HG03439 (cell line): ENCODE measurements around the gene ESPN.
"Not testable (repeated sequence)": the region's sequence is repeated elsewhere in the genome, so short reads cannot be mapped to it uniquely, and the experiment has no call there.

Source experiments
- ATAC-seq: cut with Tn5 transposase; IDR thresholded peaks from one replicate; pipeline ENCODE4 v1.9.1; 2021; ENCODE audit warnings: mild to moderate bottlenecking, moderate library complexity; ENCODE audit not compliant: unreplicated experiment

Gene ESPN

GRCh38 chr1:6427441-6428390 lies 3.1 kb downstream of the ESPN start:
- ATAC-seq: no peak

DNA sequence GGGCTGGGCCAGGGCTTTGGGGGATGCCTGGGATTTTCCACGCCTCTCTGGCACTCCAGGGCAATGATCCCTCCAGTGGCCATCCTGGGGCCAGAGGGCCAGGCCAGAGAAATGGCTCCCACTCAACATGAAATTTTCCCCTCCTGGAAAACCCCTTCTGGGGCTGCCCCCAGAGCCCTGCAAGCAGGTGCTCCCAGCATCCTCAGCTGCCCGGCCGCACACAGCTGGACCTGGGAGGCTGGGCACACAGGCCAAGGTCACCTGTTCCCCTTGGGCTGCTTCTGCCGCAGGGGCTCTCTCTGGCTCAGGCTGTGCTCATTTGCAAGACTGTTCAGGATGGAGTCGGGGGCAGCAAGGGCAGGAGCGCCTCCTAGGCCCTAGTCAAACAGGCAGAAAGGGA lies 3.9 kb downstream of the ESPN start:
- not testable (repeated sequence) for ATAC-seq

DNA sequence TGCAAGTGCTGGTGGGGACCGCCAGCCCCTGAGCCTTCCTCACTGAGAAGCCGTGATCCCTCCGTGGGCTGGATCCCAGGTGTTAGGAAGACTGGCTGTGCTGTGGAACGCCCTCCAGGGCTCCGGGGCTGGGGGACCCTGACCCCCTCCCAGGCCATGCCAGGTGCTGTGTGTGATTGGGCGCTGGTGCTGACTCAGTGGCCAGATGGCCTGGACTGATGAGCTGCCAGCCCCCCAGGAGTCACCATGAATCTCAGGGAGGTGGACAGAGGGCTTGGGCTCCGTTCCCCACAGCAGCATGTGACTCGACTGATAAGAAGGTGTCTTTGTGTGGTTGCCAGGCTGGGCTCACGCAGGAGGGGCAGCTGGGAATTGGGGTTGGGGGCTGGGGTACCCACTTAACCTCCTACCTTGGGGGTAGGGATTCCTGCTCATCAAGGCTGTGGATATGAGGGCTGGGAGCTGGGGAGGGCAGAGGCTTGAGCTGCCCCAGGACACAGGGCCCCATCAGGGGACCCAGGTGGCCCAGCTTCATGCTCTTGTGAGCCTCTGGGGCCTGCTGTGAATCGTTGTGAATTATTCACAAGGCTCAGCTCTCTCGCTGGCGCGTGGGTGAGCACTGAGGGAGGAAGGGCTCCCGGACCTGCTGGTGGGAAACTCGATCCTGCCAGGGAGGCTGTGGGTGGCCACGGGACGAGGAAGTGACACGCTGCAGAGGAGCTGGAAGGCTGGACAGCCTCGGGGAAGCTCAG lies 5.3 kb downstream of the ESPN start:
- ATAC-seq: not testable (repeated sequence)

- ATAC-seq: not testable (repeated sequence)
These were observed 7.3 kb downstream of the ESPN start for GRCh38 chr1:6431645-6432579.

GRCh38 chr1:6434186-6434585 lies 9.6 kb downstream of the ESPN start:
- ATAC-seq: no peak

DNA sequence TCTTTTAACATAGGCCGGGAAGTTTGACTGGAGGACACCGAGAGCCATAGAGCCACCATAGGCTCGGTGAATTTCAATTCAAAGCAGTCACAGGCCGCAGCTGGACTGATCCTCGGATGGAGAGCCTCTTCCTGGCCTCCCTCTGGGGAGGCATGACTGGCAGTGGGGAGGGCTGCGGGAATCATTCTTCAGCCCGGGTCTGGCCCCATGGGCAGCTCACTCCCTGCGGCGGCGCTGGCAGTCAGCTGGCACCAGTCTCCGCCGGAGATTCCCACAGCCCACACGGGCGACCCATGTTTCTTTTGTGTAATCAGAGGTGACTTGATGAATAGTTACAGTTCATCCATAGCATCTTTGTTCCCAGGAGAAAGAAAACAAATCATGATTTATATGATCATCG lies 10.6 kb downstream of the ESPN start:
- no peak for ATAC-seq

DNA sequence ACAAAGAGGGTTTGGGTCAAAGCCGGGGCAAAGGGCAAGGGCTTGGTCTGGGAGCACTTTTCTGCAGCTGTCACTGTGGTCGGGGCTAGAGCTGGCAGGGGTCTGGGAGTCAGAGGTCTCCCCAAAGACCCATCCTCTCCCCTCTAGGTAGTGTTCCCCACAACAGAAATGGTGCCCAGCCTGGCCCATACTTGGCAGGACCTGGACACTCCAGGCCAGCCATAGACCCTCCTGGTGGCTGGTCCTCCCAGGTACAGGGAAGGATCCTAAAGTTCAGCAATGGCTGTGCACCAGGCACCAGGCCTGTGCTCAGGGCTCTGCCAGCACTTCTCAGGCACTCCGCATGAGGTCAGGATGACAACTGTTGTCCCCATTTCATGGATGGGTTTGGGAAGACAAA lies 11.0 kb downstream of the ESPN start:
- ATAC-seq: no peak

- not testable (repeated sequence) for ATAC-seq
These were observed 11.7 kb downstream of the ESPN start for GRCh38 chr1:6436277-6436676.

DNA sequence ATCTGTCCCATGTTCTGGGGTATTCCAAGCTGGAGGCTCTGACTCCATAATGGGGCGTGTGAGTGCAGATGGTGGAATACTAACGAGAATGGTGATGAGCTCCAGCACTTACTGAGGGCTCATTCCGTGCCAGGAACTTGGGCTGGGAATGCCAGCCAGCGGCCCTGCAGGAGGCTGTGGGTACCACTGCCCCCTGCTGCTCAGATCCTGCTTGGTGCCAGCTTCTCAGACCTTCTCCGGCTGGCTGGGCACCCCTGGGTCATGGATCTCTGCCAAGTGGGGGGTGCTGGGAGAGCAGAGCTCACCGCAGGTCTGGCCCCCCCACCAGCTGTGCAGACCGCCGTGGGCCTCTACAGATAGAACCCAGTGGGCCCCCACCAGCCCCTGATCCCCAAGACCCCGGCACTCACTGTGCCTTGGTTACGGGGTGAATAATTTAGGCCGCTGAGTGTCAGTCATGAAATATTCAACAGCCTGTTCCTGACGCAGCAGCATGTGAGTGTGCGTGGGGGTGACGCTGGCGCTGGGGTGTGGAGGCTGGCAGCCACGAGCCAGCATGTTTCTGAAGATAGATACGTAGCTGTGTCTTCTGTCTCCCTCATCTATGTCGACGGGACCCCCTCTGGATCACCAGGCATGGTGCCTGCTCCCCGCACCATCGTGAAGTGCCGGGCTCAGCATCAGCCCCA lies 12.6 kb downstream of the ESPN start:
- not testable (repeated sequence) for ATAC-seq

- no peak for ATAC-seq
These were observed 13.5 kb downstream of the ESPN start for GRCh38 chr1:6438047-6438525.

- no peak for ATAC-seq
These were observed 15.9 kb downstream of the ESPN start for GRCh38 chr1:6440198-6441126.

GRCh38 chr1:6441586-6441985 lies 17.0 kb downstream of the ESPN start:
- ATAC-seq: no peak

- ATAC-seq: no peak
These were observed 19.0 kb downstream of the ESPN start for GRCh38 chr1:6443339-6444115.

DNA sequence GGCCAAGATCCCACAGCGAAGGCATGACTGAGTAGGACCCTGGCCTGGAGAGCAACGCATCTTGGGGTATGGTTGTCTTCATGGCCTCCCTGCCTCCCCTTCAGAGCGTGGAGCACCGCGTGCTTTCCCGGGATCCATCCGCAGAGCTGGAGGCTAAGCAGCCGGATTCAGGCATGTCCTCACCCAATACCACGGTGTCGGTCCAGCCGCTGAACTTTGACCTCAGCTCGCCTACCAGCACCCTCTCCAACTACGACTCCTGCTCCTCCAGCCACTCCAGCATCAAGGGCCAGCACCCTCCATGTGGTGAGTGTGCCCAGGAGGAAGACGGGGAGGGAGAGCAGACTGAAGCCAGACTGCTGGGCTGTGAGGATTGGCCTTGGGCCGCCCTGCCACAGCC lies 19.8 kb downstream of the ESPN start:
- no peak for ATAC-seq

GRCh38 chr1:6445062-6445763 lies 20.6 kb downstream of the ESPN start:
- ATAC-seq: no peak

DNA sequence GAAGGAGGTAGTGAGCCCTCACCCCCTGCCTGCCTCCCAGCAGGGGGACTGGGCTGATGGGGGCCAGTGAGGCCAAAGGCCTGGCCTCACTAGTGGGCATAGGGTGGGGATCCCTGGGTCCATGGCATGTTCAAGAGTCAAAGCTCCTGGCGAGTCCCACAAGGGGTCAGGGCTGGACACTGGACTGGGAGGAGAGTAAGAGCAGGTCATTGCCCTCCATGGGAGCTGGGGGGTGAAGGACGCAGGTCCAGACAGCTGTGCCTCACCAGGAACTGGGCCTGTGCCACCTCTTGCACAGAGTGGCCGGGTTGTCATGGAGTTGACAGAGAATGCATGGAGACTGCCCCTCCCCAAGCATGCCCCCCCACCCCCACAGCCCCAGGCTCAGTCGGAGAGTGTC lies 21.4 kb downstream of the ESPN start:
- ATAC-seq: not testable (repeated sequence)

GRCh38 chr1:6446665-6447015 lies 22.1 kb downstream of the ESPN start:
- ATAC-seq: no peak
